Hippocampal formation (tissue), 2 donors: ENCODE data around the gene RPP25.
A peak's percentile ranks its signal among the peaks of the same experiment; 100 is the strongest.
"Not testable (repeated sequence)": the region's sequence is repeated elsewhere in the genome, so short reads cannot be mapped to it uniquely, and the experiment has no call there.

Source experiments
- DNase-seq, 2 donors: peaks; one replicate each; lab custom pipeline; 2025; lab: John Stamatoyannopoulos, UW

RPP25 gene

GRCh38 chr15:74917676-74918075 is 38.9 kb downstream of the RPP25 start:
- no peak for DNase-seq

DNA sequence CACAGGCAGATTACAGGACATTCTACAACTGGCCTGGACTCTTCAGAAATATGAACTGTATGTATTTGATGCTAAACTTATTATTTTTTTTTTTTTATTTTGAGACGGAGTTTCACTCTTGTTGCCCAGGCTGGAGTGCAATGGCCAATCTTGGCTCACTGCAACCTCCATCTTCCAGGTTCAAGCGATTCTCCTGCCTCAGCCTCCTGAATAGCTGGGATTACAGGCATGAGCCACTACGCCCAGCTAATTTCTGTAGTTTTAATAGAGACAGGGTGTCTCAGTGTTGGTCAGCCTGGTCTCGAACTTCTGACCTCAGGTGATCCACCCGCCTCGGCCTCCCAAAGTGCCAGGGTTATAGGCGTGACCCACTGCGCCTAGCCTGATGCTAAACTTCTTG is 42.8 kb downstream of the RPP25 start:
- DNase-seq: not testable (repeated sequence)

DNA sequence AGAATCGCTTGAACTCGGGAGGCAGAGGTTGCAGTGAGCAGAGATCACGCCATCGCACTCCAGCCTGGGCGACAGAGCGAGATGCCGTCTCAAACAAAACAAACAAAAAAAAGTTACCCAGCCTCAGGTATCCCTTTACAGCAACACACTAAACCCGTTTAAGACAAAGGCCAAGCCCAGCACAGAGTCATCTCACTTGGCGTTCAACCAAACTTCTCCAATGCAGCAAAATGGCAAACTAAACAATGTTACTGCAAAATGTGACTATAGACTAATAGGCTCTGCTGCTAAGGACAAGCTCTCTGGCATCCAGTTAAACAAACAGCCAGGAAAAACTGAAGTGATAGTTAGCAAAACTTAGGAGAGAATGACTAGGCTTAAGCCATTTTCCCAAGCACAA is 43.5 kb downstream of the RPP25 start:
- DNase-seq: no peak

- no peak for DNase-seq
Observed at GRCh38 chr15:74908635-74909034, 47.9 kb downstream of the RPP25 start.

- no peak for DNase-seq
Observed at GRCh38 chr15:74907163-74907870, 49.3 kb downstream of the RPP25 start.

GRCh38 chr15:74906450-74907162 is 50.0 kb downstream of the RPP25 start, which contains the start of gene FAM219B:
TSS of gene FAM219B (minus strand) at chr15:74906851. CDS start at chr15:74906800, 51 bp downstream.
- DNase-seq: peak; percentile 86 to 87

- DNase-seq: peak in 1 of 2 donors; percentile 44
Observed at GRCh38 chr15:74906067-74906449, 50.5 kb downstream of the RPP25 start.
